CD1c-positive myeloid dendritic cell (primary cell): Measurements from ENCODE around the gene ETNK1.
"Not testable (repeated sequence)": the region's sequence is repeated elsewhere in the genome, so short reads cannot be mapped to it uniquely, and the experiment has no call there.

Source experiments
- DNase-seq: peaks from one replicate; pipeline ENCODE4 v3.0.0-alpha.2; 2016; ENCODE audit errors: extremely low spot score

The ETNK1 gene

DNA sequence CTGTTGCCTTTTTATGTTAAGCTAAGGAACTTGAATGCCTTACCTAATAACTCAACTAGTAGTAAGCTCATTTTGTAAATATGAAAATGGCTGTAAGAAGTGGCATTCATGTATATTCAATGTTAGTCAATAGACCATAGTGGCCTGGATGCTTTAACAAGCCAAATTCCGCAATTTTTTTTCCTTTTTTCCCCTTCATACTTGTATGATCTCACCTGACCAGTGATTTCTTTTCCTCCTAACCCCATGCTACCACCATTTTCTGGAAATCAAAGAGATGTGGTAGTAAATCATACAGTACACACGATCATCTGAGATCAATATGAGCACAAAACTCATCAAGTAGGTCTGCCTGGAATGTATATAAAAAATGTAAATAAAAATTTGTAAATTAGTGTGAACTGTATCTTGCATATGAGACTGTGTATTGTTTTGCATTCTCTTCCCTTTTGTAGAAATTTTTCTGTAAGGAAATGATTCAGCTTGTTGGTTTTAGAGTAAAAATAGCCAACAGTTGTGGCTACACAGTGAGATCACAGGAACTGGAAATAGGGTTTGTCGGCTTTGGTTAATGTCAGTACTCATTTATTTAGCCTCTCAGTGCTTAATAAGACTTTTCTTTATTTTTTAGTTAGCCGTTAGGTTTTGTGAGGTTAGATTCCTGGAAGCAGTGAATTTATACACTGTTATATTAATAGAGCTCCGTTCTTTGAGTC, 62.5 kb downstream of the ETNK1 start:
- DNase-seq, result peak; percentile 76

DNA sequence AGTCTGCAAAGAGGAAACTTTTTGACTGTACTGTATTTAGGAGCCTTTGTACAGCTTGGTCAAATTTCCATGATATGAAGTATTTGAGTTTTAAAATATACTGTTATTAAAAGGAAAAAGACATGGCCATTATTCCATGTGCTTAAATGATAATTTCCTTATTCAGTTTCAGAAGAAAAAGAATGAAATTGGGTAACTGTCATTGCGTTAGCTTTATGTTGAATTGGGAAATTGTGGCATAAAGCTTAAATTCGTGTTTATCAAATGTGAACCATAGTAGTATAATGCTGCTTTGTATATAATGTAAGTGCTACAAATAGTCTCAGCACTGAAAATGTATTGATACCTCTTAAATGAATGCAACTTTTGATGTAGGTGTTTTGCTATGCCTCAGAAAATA, 64.9 kb downstream of the ETNK1 start:
- DNase-seq, result peak; percentile 52

DNA sequence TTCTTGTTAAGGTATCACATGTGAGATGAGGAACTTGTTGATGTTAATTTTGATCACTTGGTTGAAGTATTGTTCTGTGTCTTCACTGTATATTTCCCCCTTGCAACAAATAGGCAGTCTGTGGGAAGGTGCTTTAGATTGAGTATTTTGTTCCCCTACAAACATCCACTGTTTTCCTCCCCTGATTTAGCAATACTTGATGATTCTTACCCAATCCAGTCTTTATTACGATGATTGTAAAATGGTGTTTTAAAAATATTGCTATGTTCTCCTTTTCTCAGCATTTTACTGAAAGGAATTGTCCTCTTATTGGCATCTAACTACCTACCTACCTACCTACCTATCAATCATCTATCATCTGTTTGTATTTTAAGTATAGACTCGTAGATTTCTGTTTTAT, 66.3 kb downstream of the ETNK1 start:
- peak; percentile 15 for DNase-seq

DNA sequence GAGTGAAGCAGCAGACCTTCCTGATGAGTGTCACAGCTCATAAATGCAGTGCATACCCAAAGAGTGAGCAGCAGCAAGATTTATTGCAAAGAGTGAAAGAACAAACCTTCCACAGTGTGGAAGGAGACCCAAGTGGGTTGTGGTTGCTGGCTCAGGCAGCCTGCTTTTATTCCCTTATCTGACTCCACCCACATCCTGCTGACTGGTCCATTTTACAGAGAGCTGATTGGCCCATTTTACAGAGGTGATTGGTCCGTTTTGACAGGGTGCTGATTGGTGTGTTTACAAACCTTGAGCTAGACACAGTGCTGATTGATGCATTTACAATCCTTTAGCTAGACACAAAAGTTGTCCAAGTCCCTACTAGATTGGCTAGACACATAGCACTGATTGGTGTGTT, 67.5 kb downstream of the ETNK1 start:
- not testable (repeated sequence) for DNase-seq

DNA sequence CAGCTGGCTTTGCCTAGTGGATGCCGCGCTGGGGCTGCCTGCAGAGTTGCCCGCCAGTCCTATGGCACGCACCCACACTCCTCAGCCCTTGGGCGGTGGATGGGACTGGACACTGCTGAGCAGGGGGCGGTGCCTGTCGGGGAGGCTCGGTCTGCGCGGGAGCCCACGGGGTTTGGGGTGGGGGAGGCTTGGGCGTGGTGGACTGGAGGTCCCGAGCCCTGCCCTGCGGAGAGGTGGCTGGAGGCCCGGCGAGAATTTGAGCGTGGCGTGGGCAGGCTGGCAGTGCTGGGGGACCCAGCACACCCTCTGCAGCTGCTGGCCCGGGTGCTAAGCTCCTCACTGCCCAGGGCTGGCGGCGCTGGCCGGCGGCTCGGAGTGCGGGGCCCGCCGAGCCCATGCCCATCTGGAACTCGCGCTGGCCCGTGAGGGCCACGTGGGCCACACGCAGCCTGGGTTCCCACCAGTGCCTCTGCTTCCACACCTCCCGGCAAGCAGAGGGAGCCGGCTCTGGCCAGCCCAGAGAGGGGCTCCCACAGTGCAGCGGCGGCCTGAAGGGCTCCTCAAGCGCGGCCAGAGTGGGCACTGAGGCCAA, 68.1 kb downstream of the ETNK1 start:
- DNase-seq, result no peak

DNA sequence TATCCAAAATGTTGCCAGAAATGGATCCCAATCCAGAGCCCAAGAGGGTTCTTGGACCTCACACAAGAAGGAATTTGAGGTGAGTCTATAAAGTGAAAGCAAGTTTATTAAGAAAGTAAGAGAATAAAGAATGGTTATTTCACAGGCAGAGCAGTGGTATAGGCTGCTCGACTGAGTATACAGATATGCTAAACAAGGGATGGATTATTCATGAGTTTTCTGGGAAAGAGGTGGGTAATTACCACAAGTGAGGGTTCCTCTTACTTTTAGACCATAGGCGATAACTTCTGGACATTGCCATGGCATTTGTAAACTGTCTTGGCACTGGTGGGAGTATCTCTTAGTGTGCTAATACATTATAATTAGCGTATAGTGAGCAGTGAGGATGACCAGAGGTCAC, 73.6 kb downstream of the ETNK1 start:
- DNase-seq, result no peak

DNA sequence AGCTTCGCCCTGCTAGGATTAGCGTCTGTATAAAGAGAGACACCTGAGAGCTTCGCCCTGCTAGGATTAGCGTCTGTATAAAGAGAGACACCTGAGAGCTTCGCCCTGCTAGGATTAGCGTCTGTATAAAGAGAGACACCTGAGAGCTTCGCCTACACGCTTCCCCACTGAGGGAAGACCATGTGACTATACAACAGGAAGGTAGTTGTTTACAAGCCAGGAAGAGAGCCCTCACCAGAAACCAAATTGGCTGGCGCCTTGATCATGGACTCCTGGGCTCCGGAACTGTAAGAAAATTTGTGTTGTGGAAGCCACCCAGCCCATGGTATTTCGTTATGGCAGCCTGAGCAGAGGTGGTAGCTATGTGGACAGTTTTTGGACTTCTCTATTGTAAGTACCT, 74.7 kb downstream of the ETNK1 start:
- DNase-seq, result not testable (repeated sequence)

DNA sequence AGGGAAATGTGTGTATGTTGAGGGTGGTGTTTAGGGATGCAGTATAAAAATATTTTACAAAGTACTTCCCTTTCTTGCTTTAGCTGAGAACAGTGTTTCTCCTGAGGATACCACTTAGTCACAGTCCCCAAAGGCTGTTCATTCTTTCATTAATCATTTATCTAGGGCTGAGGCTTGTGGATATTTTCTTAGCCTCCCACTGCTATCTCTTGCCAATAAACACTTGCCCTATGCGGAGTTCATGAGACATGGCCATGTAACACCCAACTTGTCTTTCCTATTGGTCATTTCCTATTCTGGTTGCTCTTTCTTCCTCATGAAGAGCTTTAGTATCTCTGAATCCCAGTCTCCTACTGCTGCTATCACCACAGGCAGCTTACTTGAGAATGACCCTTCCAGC, 75.1 kb downstream of the ETNK1 start:
- no peak for DNase-seq

DNA sequence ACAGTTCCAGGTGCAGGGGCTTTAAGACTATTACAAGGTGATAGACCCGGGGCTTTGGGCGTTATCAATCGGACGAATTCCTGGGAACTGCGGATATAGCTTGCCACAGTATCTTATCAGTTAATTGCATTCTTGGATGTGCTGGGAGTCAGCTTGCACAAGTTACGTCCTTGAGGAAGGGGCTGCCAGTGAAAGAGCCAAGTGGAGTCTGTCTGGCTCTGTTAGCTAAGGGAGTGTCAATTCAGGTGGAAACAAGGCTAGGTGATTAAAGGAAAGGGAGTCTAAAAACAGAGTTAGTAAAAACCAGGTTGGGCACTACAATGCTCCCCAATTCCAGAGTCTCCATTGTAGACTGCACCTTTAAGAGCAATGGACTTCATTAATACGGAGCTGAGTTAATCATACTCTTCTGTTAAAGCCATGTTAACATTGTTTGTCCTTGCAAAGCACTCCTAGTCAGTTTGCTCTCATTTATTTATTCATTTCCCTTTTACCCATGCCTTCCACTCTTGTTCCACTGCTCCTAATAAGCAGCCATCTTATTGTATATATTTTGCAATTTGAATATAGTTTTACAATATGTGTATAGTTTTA, 76.3 kb downstream of the ETNK1 start:
- DNase-seq, result not testable (repeated sequence)

DNA sequence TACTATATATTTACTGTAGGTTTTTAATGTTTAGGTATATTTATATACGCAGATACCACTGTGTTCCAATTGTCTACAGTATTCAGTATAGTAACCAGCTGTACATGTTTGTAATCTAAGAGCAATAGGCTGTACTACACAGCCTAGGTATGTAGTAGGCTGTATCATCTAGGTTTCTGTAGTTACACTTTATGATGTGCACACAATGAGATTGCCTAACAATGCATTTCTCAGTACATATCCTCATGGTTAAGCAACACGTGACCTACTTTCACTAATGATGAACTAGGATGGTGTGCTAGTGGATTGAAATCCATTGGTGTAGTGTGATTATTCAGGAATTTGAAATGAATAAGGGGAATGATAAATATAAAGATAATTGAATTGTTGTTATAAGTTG, 77.7 kb downstream of the ETNK1 start:
- no peak for DNase-seq

DNA sequence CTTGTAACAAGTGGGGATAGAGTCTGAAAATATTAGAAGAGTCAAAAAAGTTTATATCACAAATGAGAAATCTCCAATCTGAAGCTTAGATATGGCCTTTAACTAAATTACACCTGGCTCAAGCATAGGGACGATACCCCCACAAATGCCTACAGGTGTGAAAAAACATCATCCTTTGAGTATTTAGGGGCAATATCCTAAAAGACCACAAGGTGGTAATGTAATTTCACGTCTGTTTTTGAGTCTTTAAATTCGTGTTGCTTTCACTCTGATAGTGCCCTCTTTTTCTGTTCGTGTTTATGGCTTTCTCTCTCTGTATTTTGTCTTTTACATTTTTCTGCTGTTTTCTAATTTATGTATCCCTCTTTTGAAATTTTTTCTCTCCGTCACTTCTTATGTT, 84.3 kb downstream of the ETNK1 start:
- DNase-seq, result no peak

DNA sequence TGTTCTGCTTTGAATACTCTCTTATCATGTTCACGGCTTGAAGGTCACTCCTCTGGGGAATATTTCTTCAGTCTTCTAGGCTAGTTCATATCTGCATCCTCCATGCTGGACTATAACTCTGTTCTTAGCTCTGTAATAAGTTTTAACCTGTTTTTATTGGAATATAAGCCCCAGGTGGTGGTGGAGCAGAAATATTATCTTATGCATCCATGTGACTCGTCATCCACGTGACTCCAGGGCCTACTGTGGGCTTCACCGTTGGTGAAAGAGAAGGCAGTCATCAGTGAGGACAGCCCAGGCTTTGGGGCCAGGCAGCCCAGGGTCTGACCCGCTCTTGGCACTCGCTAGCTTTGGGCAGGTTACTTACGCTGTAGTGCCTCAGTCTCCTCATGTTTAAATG, 87.1 kb downstream of the ETNK1 start:
- DNase-seq, result no peak

DNA sequence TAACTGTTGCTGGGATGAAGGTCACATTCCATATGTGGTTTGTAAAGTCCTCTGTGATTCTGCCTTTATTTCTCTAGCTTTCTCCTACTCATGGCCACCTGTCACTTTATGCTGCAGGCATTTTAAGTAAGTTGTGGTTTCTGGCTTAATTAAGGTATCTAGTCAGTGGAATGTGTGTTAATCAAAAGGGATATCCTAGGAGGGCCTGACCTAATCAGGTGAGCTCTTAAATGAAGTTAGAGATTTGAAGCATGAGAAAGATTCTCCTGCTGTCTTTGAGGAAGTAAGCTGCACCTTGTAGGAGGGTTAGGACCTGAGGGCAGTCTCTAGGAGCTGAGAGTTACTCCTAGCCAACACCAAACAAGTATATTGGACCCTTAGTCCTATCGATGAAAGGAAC, 90.3 kb downstream of the ETNK1 start:
- no peak for DNase-seq

DNA sequence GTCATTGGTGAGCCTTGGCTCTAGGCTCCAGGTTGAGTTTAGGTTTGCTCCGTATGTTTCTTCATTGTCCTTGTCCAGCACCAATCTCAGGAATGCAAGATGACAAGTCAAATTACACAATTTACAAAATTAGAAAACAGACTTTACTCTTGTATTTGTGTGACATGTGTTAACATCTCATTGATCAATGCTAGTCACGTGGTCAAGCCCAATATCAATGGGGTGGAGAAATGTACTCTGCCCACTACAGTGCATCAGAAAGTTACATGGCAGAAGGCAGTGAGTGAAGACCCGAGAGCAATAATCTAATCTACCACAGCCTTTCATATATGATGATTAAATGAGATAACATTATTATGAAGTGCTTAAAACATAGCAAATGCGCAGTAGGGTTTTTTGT, 94.8 kb downstream of the ETNK1 start:
- DNase-seq, result no peak

DNA sequence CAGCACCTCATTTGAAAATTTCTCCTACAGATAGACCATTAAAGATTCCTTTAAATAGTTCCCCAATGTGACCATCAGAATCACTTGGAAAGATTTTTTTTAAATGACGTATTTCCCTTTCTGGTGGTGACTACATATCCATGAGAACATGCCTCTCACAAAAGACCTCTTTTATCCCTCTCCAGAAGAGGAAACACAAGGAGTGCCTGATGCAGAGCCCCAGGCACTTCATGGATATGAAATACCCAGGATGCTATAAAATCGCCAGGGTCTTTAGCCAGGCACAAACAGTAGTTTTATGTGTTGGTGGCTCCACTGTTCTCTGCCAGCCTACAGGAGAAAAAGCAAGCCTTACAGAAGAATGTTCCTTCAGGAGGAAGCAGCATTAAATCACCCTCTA, 97.1 kb downstream of the ETNK1 start:
- no peak for DNase-seq

DNA sequence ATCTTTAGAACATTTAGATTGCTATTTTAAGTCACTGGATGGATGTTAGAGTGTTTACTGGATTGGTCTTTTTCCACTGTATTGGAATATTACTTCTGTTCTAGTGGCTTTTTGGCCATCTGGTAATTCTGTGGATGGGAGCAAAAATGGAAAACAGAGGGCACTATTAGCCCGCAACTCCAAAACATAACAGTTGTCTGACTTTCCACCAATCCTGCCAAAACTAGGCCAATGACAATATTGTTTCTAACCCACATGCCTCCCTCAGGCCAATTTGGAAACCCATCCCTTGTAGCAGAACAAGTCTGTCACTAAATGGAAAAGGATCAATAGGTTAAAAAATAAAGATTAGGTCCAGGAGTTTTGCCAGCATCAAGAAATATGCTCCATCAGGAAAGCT, 97.8 kb downstream of the ETNK1 start:
- no peak for DNase-seq

DNA sequence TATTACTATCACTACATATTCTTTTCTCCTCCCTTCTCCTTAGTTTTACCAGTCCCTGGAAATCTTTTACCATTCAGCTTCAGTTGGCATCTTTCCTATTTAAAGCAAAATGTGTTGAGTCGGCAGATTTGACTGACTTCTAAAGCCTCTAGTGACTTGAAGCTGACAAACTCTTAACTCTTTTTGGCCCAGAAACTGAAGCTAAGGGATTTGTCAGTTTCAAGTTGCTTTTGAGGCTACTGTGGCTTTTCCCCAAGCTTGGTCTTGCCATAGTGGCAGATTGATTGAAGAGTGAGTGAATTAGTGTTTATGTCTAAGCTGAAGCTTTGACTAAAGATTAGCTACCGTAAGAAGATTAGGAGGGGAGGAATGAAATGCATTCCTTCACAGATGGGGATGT, 104.0 kb downstream of the ETNK1 start:
- no peak for DNase-seq

DNA sequence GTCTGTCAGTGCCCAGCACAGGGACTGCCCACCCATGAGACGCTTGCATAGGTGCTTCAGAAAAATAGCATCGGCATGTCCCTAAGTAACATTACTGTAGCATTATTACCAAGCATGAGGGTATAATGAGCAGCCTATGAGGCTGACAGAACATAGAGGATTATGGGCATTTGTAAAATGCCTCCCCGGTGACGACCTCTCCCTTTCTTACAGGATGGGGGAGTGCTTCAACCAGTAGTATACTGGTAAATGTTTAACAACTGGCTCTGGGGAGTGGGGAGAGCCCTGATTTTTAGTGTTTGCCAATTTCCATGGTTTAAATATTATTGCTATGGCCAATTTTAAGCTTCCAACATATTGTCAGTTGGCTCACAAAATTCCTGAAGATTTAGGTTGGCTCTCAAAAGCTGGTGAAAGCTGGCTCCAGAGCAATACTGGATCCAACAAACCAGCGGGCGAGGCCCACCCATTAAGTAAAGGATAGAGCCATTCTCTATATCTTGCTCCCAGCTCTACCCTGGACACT, 104.5 kb downstream of the ETNK1 start:
- DNase-seq, result no peak

DNA sequence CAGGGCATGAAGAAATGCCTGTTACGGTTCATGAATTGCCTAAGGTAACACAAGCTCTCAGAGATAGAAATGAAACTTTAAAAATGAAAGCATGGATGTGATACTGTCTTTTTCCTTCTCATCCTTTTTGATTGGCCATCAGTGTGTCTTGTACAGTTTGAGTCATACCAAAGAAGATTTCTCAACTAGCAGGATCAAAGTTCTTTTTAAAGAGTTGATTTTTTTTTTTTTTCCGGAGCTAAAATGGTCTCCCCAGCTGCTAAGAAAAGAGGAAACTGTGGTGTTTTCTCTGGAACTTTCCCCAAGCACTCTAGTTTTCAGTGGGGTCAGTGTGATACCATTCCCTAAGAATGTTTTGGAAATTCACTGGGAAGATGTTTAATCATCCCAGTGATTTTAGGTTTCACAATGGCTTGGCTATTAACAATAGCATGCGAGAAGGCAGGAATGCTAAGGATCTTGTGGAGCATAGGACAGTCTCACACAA, 105.0 kb downstream of the ETNK1 start:
- DNase-seq, result peak; percentile 67

DNA sequence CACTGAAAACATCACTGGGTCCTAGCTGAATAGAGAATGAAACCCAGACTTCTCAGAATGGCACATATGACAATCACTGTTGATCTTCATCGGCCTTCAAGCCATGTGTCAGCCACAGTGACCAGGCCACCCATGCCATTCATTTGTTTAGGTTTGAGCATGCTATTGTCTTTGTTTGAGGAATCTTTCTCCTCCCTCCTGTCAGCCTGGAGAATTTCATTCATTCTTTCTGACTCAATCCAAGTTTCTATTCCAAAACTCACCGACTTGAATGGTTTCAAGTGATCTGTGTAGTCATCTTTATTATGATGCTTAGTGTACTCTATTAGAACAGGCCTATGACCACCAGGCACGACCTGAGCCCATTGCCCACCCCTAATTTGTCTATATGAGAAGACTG, 106.3 kb downstream of the ETNK1 start:
- DNase-seq, result no peak

DNA sequence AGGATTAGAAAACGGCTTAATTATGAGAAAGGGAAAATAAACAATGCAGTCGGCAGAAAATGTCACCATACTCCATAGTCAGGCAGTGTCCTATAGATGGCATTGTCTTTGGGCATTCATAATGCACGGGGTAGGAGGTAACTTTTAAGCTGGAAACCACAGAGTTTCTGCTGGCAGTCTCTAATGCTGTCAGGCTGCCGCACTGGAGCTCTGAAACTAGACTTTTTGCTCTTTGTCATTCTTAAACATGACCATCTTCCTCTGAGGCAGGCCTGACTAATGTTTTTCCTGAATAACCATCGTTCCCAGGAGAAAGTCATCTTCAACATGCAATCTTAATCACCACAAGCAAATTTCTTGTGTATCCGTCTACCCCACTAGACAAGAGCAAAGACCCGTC, 108.8 kb downstream of the ETNK1 start:
- no peak for DNase-seq

DNA sequence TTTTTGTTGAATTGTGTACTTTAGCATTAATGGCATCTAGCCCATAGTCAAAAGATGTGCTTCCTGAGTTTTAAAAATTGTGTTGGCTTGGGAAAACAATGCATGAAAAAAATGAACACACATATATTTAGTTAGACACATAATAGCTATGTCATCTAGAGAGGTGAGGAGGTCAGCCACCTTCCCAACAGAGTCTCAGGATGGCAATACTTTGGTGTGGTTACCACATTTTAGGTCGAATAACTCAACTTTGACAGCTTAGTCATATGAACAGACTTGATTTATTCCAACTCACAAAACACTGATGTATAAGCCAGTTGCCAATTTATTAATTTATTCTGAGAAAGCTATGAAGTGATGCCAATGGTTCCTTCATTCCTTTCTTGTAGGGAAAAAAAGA, 114.0 kb downstream of the ETNK1 start:
- no peak for DNase-seq
